HG02884 (cell line): ENCODE results near the gene METTL15.
"Not testable (repeated sequence)": the region's sequence is repeated elsewhere in the genome, so short reads cannot be mapped to it uniquely, and the experiment has no call there.

Source experiments
- ATAC-seq: cut with Tn5 transposase; IDR thresholded peaks from one replicate; pipeline ENCODE4 v1.9.1; 2021; ENCODE audit warnings: mild to moderate bottlenecking, moderate library complexity; ENCODE audit not compliant: unreplicated experiment

METTL15 gene

DNA sequence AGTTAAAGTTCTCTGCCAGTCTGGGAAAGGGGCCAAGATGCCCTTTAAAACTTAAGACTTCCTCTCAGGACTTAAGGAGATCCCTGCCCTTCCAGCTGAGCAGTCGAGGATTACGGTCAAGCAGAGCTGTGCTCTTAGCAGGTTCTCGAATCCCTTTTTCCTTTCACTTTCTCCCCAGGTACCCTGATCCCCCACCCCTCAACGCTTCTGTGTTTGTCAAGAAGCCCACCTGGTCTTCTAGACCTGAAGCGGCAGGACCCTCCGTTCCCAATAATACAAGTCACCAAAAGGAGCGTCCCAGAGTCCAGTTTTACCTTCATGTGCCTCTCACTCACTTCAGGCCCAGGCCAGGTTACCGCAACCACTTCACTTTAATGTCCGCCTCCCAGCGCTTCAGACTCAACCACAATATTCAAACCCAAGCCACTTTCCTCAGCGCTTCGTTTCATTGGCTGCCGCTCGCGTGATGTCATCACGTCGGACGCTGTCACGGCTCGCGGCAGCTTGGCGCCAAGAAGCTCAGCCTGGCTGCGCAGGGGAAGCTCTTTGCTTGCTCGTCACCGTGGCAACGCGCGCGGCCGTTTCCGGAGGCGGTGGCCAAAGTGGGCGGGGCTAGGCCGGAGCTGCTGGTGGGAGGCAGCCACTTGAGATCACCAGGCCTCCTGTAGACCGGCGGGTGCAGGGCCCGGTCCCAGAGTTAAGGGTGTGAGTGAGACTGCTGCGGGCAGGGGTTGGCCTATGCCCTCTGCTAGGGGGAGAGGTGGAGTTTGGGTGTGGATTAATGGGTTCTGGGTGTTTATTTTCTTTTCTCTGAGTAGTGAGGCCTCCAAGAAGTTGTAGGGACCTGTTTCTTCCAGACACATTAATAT lies at the start of gene METTL15, which contains the start of gene KIF18A:
METTL15 (plus strand) TSS at position 639 of the 869 bp plus-strand sequence. CDS start 4,947 bp downstream, outside the sequence.
KIF18A (minus strand) TSS at position 407 of the 869 bp plus-strand sequence. CDS start 10,209 bp downstream, outside the sequence.
- ATAC-seq, result peak; percentile 91

DNA sequence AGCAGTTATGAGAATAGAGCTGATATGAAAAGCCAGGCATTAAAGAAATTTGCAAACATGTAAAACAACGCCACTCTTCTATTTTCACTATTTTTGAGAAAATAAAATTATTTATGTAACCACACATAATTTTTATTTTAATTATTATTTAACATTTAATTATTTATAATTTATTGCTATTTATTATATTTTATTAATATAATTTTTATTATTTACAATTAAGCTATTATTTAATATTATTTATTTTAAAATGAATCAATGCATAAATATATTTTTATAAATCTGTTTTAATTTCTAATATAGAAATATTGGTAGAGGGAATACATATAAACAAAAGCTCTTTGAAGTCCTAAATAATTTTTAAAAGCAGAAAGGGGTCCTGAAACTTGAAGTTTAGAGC lies 36.9 kb upstream of the METTL15 start:
- no peak for ATAC-seq

DNA sequence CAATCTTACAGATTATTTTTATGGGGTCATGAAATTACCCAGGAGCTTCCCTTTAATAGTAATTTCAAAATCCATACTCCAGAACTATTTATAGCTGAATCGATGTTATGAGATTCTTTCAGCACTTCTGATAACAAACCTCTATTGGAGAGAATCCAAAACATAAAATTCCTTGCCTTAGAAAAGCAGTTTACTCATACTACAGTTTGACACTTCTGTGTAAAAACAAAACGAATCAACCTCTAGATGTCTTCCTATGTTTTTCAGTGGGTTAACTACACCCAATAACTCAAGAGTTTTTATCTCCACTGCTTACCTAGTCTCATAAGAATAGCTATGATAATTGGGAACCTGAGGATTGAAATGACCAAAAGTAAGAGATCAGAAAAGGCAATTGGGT lies 35.9 kb upstream of the METTL15 start:
- ATAC-seq, result no peak

- no peak for ATAC-seq
These were observed 30.7 kb upstream of the METTL15 start for GRCh38 chr11:28077521-28077920.

DNA sequence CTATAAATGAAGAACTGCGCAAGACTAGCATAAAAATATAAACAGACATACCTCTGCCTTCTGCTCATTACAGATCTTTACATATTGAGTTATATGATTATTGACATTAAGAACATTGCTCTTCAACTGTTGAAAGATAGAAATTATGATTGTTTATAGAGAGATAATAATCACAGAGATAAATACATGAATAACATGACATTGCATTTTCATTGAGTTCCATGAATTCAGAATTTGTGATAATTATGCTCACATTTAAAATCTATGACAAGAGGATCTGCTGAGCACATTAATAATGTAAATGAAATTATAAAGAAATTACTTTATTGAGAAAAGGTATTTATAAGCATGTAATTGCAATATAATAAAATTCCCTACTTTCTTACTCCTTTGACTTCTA lies 25.1 kb upstream of the METTL15 start:
- ATAC-seq, result no peak

- no peak for ATAC-seq
These were observed 21.6 kb upstream of the METTL15 start for GRCh38 chr11:28086569-28086968.

DNA sequence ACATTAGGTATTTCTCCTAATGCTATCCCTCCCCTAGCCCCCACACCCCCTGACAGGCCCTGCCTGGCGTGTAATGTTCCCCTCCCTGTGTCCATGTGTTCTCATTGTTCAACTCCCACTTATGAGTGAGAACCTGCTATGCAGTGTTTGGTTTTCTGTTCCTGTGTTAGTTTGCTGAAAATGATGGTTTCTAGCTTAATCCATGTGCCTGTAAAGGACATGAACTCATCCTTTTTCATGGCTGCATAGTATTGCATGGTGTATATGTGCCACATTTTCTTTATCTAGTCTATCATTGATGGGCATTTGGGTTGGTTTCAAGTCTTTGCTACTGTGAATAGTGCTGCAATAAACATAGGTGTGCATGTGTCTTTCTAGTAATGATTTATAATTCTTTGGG lies 21.0 kb upstream of the METTL15 start:
- ATAC-seq, result not testable (repeated sequence)

DNA sequence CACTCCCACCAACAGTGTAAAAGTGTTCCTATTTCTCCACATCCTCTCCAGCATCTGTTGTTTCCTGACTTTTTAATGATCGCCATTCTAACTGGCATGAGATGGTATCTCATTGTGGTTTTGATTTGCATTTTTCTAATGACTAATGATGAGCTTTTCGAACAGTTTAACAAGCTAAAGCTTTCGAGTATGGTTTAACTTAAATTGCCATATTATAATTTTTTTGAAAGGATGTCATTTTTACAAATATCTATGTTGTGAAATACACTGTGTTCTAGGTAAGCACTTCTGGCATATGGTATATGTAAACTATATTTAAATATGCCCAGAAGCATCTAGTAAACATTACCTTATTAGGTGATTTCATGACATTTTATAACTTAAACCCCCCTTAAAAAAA lies 20.5 kb upstream of the METTL15 start:
- not testable (repeated sequence) for ATAC-seq

DNA sequence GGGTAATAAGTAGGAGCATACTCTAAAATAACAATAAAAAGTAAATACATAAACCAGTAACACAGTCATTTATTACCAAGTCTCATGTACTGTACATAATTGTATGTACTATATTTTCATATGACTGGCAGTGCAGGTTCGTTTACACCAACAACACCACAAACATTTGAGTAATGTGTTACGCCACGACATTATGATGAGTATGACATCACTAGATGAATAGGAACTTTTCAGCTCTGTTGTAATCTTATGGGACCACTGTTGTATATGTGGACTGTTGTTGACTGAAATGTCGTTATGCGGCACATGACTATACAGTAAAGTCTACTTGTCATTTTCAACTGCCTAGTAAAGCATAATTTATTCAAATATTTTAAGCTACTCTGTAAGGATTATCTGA lies 18.8 kb upstream of the METTL15 start:
- ATAC-seq, result no peak

DNA sequence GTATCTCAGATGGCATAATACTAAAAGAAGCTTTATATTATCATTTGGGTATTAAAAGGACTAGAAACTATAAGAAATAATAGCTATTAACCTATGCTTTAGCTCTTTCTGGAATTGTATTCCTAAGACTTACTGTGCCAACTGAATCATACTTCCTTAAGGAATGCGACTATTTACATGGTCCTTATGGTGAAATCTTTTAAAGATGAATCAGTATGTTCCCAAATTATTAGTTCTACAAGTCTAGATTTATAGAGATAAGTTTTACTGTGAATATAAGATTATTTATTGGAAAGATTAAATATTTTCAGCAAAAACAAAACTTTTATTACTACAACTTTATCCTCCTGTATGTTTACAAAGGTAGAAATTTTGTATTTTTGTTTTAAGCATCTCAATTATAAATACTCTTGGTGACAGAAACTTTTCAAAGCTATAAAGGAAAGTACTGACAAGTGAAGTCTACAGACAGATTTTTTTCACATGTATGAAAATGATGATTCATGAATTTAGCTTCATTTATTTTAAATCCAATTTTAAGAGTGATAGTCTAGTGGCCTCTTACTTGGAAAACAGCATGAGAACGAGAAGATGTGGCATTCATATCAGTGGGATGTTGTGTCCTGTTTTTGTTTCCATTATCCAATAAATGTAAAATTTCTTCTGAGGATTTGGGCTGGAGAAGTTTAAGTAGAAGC lies 18.0 kb upstream of the METTL15 start:
- ATAC-seq, result no peak

GRCh38 chr11:28092786-28093185 lies 15.4 kb upstream of the METTL15 start:
- no peak for ATAC-seq

DNA sequence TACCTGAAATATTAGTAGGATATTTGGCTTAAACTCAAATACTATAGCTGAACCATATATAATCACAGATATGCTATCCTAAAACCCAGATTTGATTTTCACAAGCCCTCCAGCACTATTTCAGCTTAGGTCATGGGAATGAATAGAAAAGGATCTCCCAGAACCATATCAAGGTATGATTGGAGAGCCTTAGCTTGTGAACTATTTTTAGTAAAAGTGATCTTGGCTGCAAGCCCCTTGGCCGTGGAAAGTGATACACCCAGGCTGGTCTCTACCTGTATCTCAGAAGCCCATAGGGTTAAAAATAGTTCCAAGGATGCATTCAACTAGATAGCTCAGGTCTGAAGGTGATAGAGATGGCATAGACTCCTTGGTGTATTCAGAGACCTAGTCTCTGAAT lies 9.9 kb upstream of the METTL15 start:
- no peak for ATAC-seq

DNA sequence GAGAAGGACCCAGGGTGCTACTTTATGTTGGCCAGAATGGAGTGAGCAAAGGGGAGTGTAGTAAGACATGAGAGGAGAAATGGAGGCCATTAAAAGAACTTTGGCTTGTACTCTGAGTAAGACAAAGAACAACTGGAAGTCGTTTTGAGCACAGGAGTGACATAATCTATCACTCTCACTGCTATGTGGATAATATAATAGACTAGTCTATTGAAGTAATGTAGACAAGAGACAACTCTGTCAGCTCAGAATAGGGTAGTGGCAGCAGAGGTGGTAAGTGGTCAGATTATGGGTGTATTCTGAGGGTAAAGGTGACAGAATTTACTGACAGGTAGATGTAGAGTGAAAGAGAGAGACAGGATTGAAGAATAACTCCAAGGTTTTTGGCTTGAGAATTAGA lies 8.5 kb upstream of the METTL15 start:
- ATAC-seq, result no peak

DNA sequence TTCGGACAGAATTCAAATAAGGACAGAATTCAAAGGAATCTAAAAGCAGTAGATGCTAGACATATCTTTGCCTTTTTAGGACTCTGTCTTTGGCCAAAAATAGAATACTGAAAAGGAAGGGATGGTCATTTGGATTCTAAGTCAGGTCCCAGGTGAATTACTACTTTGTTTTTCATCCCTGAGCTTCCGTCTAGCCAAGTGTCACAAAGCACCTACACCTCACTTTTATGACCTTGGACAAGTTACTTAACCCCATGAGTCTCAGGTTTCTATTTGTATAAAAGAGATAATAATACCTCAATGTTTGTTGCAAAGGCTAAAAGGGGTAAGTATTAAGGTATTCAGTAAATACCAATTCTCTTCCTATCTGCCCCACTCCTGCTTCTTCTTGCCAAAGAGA lies 7.5 kb upstream of the METTL15 start:
- no peak for ATAC-seq

DNA sequence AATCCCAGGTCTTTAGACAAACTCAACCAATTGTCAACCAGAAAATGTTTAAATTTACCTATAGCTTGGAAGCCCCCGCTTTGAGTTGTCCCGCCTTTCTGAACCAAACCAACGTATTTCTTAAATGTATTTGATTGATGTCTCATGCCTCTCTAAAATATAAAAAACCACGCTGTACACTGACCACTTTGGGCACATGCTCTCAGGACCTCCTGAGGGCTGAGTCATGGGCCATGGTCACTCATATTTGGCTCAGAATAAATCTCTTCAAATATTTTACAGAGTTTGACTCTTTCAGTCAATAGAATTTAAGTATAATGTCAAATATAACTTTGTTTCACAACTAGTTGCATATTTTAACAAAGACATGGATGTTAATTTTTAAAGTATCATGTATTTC lies 5.9 kb upstream of the METTL15 start:
- ATAC-seq, result not testable (repeated sequence)

DNA sequence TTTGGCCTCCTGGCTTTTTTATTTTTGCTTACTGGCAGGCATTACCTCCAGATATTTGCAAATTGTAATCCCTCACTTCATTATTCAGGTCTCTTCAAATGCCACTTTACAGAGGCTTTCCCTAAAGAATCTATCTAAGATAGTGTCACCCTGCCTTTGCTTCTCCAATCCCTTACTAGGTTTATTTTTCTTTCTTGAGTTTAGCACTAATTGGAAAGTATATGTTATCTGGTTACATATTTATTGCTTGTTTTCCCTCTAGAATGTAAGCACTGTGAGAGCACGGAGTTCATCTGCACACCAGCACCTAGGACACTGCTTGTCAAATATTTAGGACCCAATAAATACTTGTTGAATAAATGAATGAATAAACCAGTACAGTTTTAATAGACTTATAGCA lies 3.8 kb upstream of the METTL15 start:
- ATAC-seq, result no peak

- ATAC-seq, result no peak
These were observed 3.2 kb upstream of the METTL15 start for GRCh38 chr11:28104984-28105383.

DNA sequence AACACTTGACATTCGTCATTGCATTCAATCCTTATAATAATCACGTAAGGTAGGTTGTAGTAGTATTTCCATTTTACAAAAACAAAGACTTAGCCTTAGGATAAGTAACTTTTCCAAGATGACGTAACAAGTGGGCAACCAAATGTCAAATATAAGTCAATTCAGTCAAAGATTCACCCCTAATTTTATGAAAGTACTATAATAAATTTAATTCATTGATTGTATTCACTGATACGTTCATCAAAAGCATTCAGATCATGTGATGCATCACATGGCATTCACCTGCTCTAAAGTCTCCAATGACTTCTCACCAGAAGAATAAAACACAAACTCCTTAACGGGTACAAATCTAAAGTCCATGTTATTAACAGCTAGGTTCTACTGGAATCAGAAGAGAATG lies 2.3 kb upstream of the METTL15 start:
- ATAC-seq, result no peak

DNA sequence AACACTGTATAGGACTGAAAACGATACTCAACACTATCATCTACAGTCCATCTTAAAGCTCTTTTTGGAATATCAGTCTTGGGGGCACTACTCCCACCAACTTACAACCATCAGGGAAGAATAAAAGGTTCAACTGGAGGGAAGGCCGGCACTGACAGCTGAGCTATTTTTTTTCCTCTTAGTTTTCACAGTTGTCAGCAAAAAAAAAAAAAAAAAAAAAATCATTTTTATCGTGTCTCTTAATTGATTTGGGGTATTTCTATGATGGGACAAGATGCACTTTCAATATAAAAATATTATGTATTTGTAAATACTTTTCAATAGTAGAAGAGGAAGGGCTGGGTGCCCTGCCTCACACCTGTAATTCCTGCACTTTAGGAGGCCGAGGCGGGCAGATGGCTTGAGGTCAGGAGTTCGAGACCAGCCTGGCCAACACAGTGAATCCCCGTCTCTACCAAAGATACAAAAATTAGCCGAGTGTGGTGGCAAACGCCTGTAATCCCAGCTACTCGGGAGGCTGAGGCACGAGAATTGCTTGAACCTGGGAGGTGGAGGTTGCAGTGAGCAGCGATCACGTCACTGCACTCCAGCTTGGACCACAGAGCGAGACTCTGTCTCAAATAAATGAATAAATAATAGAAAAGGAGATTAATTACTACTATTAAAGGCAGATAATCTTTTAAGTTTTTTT lies 1.7 kb upstream of the METTL15 start:
- ATAC-seq, result no peak

GRCh38 chr11:28107191-28107749 lies 918 bp upstream of the METTL15 start:
- ATAC-seq, result no peak

DNA sequence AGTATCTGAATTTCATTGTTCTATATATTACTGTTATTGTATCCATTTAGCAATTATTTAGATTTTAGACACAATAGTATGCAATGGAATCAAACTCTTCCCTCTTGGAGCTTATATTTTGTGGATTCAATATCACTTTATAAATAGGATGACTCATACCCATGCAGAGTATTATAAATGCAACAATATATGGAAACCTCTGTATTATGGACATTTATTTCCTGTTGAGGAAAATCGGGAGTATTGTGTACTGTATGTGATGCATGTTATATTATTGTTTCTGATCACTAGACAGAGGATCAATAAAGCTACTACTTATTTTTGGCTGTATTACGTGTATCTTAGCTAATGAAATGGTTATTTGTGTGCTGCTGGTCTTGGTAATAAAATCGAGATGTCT lies 770 bp downstream of the METTL15 start:
- ATAC-seq, result no peak
